Measurements from ENCODE around the gene SERINC3. TPM values are rescaled to one million over a fixed set of nuclear protein-coding genes. Genes with fewer than 3 reads are reported as not detected.

SERINC3 gene
- total and polyA plus RNA-seq, 2 donors (not counting 1 experiment from before 2014, with no cell fraction given): 31.4 to 51.6 TPM

GRCh38 chr20:44533928-44534327, 12.1 kb upstream of the SERINC3 start:
- 91% methylated on average over 3 of the region's 4 CpGs for WGBS (ENCODE audit: insufficient coverage)

GRCh38 chr20:44532981-44533331, 11.1 kb upstream of the SERINC3 start:
- no peak overlapping the region for H2AFZ ChIP-seq (ENCODE audit: insufficient read depth, low read depth, low read length, poor library complexity, severe bottlenecking)
- no peak for DNase-seq
- no peak overlapping the region for H3K4me2 ChIP-seq (replicated peaks; ENCODE audit: low read depth, low read length, poor library complexity, severe bottlenecking)
- H3K27ac ChIP-seq (ENCODE audit: low read length in 2 of 2): no peak overlapping the region
- H3K27me3 Mint-ChIP-seq: no peaks in the 10 kb centered on the region
- H3K36me3 ChIP-seq (replicated peaks in 1 of 2; ENCODE audit: control extremely low read depth in 1 of 2, control insufficient read depth in 1 of 2, extremely low read depth in 1 of 2, insufficient read depth in 2 of 2, low read length in 1 of 2): no peaks in the 10 kb centered on the region
- peaks cover 6% of the 10 kb centered on the region for H3K4me1 Mint-ChIP-seq
- no peak overlapping the region for H3K4me3 ChIP-seq (ENCODE audit: control extremely low read depth in 1 of 5, extremely low read depth in 1 of 5, insufficient read depth in 1 of 5, low read depth in 2 of 5, low read length in 4 of 5)
- no peak overlapping the region for H3K27ac Mint-ChIP-seq
- WGBS (ENCODE audit: insufficient coverage): 80% methylated on average over 1 of the region's 2 CpGs
- intact Hi-C loops (cut with micrococcal nuclease): loop anchor here (5.0 kb wide), 1 partner anchor 44 kb away; no protein-coding TSS in a partner anchor
- ChIA-PET CTCF (interaction anchor here (3.1 kb wide), 1 partner anchor 77 kb away, joined by 11 read pairs; no protein-coding TSS in a partner anchor), POLR2A (no interaction called here)
- H3K4me3 Mint-ChIP-seq: no peak overlapping the region
- no peak for TF ChIP-seq EZH2 (IDR thresholded peaks at IDR 0.05; ENCODE audit: borderline replicate concordance, insufficient read depth, low read depth, low read length, poor library complexity, severe bottlenecking)
- TF ChIP-seq CTCF (IDR thresholded peaks at IDR 0.05): no peak
- H3K79me2 ChIP-seq (ENCODE audit: control insufficient read depth, insufficient read depth, low read length): no peaks in the 10 kb centered on the region
- no peaks in the 10 kb centered on the region for H4K20me1 ChIP-seq (ENCODE audit: control insufficient read depth, insufficient read depth, low read length, poor library complexity, severe bottlenecking)
- no peak for ATAC-seq (ENCODE audit: low read depth)
- peaks cover 11 to 16% of the 10 kb centered on the region in 2 donors for H3K4me1 ChIP-seq (ENCODE audit: control insufficient read depth in 2 of 2, insufficient read depth in 2 of 2, low read length in 2 of 2)
- H3K9me3 ChIP-seq (ENCODE audit: control extremely low read depth in 1 of 3, control insufficient read depth in 2 of 3, insufficient read depth in 1 of 3, low read length in 2 of 3): no peaks in the 10 kb centered on the region
- H3K9ac ChIP-seq (ENCODE audit: low read length): no peak overlapping the region
- H3K27me3 ChIP-seq (replicated peaks in 1 of 4; ENCODE audit: control extremely low read depth in 1 of 4, control insufficient read depth in 3 of 4, insufficient read depth in 4 of 4, low read length in 3 of 4): no peaks in the 10 kb centered on the region
- no peaks in the 10 kb centered on the region for H3K9me3 Mint-ChIP-seq (ENCODE audit: insufficient read depth)

More at GRCh38 chr20:44533928-44534327, 12.1 kb upstream of the SERINC3 start:
- H3K27me3 Mint-ChIP-seq: no peaks in the 10 kb centered on the region
- Histone ChIP-seq H3K9ac (ENCODE audit: low read length) (no peak overlapping the region), H3K36me3 (replicated peaks in 1 of 2; ENCODE audit: control extremely low read depth in 1 of 2, control insufficient read depth in 1 of 2, extremely low read depth in 1 of 2, insufficient read depth in 2 of 2, low read length in 1 of 2) (no peaks in the 10 kb centered on the region), H3K4me2 (replicated peaks; ENCODE audit: low read depth, low read length, poor library complexity, severe bottlenecking) (no peak overlapping the region), H4K20me1 (ENCODE audit: control insufficient read depth, insufficient read depth, low read length, poor library complexity, severe bottlenecking) (no peaks in the 10 kb centered on the region), H3K4me3 (ENCODE audit: control extremely low read depth in 1 of 5, extremely low read depth in 1 of 5, insufficient read depth in 1 of 5, low read depth in 2 of 5, low read length in 4 of 5) (no peak overlapping the region), H3K27me3 (replicated peaks in 1 of 4; ENCODE audit: control extremely low read depth in 1 of 4, control insufficient read depth in 3 of 4, insufficient read depth in 4 of 4, low read length in 3 of 4) (no peaks in the 10 kb centered on the region), H3K9me3 (ENCODE audit: control extremely low read depth in 1 of 3, control insufficient read depth in 2 of 3, insufficient read depth in 1 of 3, low read length in 2 of 3) (no peaks in the 10 kb centered on the region), H2AFZ (ENCODE audit: insufficient read depth, low read depth, low read length, poor library complexity, severe bottlenecking) (no peak overlapping the region), H3K79me2 (ENCODE audit: control insufficient read depth, insufficient read depth, low read length) (no peaks in the 10 kb centered on the region), H3K27ac (ENCODE audit: low read length in 2 of 2) (no peak overlapping the region), H3K4me1 (ENCODE audit: control insufficient read depth in 2 of 2, insufficient read depth in 2 of 2, low read length in 2 of 2) (peaks cover 11 to 16% of the 10 kb centered on the region in 2 donors)
- ATAC-seq (ENCODE audit: low read depth) (no peak), DNase-seq (no peak)
- intact Hi-C loops (cut with micrococcal nuclease): loop anchor here (5.0 kb wide), 1 partner anchor 43 kb away; no protein-coding TSS in a partner anchor
- H3K4me1 Mint-ChIP-seq: peaks cover 6% of the 10 kb centered on the region
- H3K4me3 Mint-ChIP-seq: no peak overlapping the region
- H3K9me3 Mint-ChIP-seq (ENCODE audit: insufficient read depth): no peaks in the 10 kb centered on the region
- POLR2A ChIA-PET: interaction anchor here (1.0 kb wide), 1 partner anchor 42 kb away, joined by 4 read pairs; no protein-coding TSS in a partner anchor
- no peak overlapping the region for H3K27ac Mint-ChIP-seq
- no peak for TF ChIP-seq EZH2 (IDR thresholded peaks at IDR 0.05; ENCODE audit: borderline replicate concordance, insufficient read depth, low read depth, low read length, poor library complexity, severe bottlenecking)
- TF ChIP-seq CTCF (IDR thresholded peaks at IDR 0.05): no peak
- CTCF ChIA-PET: interaction anchor here (0.7 to 3.1 kb wide), 4 partner anchors 42 to 112 kb away, joined by 3 to 11 read pairs (median 3); no protein-coding TSS in a partner anchor

Measured in B cell (primary cell).